Upper lobe of right lung (tissue), 1 donor: ENCODE data around the gene AMMECR1. TPM values are rescaled to one million over a fixed set of nuclear protein-coding genes. Genes with fewer than 3 reads are reported as not detected.

ENCODE experiments used
- ATAC-seq: fragments of 200-7000 bp; cut with Tn5 transposase; one replicate; pipeline ENCODE4 v1.9.1; 2020; ENCODE audit warnings: mild to moderate bottlenecking, moderate library complexity
- DNase-seq: peaks from one replicate; pipeline ENCODE4 v3.0.0-alpha.2; 2020
- H3K27ac ChIP-seq: fragments of 200-600 bp; one replicate; pipeline ENCODE4 v1.8.0; 2022
- H3K27me3 ChIP-seq: fragments of 200-600 bp; one replicate; pipeline ENCODE4 v1.8.0; 2022; ENCODE audit warnings: mild to moderate bottlenecking
- H3K36me3 ChIP-seq: fragments of 200-600 bp; one replicate; pipeline ENCODE4 v1.8.0; 2022
- H3K4me1 ChIP-seq: fragments of 200-600 bp; one replicate; pipeline ENCODE4 v1.8.0; 2022
- H3K4me3 ChIP-seq: fragments of 200-600 bp; one replicate; pipeline ENCODE4 v1.8.0; 2022; ENCODE audit warnings: mild to moderate bottlenecking
- H3K9me3 ChIP-seq: fragments of 200-600 bp; one replicate; pipeline ENCODE4 v1.8.0; 2022
- intact Hi-C: fragments of 100-400 bp; cut with DNase I; formaldehyde crosslinking; loops from one replicate; pipeline ENCODE4 v1.11.0; 2022
- total RNA-seq: library from RNA; stranded (reverse); fragmentation: NEBNext Ultra II Directional; extraction: Animal tissue kit (Norgen Biotek cat#: 25700); gene quantifications from one replicate; pipeline ENCODE4 v1.2.1, GENCODE V29; 2021
- TF ChIP-seq, protein P1 (sequence below): fragments of 200-600 bp; IDR thresholded peaks from one replicate; pipeline ENCODE4 v1.8.0; 2022; ENCODE audit warnings: antibody characterized with exemption
- donor health status: DM: no; HTN: yes; CAD: no; lungs with severe emphysema.

The AMMECR1 gene
- total RNA-seq, 1 donor from 2014 or later, result 6.1 TPM

DNA sequence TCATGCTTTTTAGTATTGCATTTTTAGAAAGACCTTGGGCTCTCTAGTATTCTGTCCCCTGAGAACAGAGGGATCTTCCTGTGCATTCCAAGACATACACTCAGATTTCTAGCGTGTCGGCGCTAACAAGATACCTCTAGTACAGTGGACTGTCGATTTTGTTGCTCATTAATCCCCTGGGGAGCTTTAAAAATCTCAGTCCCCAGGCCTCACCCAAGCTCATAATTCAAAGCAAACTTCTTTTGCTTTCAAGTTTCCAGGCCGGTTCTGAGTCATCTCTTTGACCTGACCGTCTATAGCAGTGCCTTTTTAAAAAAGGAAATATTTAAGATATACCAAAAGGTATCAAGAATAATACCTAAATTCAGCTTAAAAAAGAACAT lies 137.0 kb downstream of the AMMECR1 start:
- H3K27me3 ChIP-seq, result no peaks in the 10 kb centered on the region
- no peak for ATAC-seq
- H3K27ac ChIP-seq, result no peak overlapping the region
- H3K4me1 ChIP-seq, result no peaks in the 10 kb centered on the region
- no peaks in the 10 kb centered on the region for H3K9me3 ChIP-seq
- DNase-seq, result no peak
- no peak overlapping the region for H3K4me3 ChIP-seq
- no peaks in the 10 kb centered on the region for H3K36me3 ChIP-seq
- intact Hi-C loops, result no loop called here
- TF ChIP-seq, protein P1, sequence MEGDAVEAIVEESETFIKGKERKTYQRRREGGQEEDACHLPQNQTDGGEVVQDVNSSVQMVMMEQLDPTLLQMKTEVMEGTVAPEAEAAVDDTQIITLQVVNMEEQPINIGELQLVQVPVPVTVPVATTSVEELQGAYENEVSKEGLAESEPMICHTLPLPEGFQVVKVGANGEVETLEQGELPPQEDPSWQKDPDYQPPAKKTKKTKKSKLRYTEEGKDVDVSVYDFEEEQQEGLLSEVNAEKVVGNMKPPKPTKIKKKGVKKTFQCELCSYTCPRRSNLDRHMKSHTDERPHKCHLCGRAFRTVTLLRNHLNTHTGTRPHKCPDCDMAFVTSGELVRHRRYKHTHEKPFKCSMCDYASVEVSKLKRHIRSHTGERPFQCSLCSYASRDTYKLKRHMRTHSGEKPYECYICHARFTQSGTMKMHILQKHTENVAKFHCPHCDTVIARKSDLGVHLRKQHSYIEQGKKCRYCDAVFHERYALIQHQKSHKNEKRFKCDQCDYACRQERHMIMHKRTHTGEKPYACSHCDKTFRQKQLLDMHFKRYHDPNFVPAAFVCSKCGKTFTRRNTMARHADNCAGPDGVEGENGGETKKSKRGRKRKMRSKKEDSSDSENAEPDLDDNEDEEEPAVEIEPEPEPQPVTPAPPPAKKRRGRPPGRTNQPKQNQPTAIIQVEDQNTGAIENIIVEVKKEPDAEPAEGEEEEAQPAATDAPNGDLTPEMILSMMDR, result no peak

DNA sequence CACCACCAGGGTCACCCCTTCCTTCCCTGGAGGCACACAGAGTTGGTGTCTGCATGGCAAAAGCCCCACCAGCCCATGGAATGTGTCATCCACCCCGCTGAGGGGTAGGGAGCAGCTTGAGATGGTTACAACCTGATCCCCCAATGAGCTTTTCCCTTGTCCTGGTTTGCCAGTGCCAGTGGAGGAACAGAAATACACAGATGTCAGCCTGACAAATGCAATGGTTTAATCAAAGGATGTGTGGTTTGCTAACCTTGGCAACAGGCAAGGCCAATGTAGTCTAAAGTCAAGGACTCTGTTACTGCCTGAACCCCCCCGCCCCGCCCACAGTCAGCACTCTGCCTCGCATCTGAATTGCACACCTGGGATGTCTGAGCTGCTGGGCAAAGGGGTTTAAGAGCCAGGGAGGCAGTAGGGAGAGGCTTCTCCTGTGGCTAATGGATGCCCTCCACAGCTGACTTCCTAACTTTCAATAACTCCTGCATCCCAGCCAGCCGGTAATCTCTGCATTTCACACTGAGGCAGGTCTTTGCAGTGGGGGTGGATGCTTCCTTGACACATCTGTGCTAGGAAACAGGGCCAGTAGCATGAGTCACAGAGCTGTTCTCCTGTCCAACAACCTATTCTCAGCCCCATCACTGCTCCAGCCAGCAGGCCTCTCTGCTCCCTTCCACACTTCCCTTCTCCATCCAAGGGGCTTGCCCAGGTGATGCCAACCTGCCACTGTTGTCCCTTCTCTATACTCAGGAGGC lies 137.5 kb downstream of the AMMECR1 start:
- TF ChIP-seq, protein P1, result no peak
- DNase-seq, result no peak
- H3K9me3 ChIP-seq, result no peaks in the 10 kb centered on the region
- intact Hi-C loops, result no loop called here
- no peaks in the 10 kb centered on the region for H3K27me3 ChIP-seq
- H3K4me1 ChIP-seq, result no peaks in the 10 kb centered on the region
- no peak overlapping the region for H3K27ac ChIP-seq
- ATAC-seq, result no peak
- H3K36me3 ChIP-seq, result no peaks in the 10 kb centered on the region
- H3K4me3 ChIP-seq, result no peak overlapping the region

DNA sequence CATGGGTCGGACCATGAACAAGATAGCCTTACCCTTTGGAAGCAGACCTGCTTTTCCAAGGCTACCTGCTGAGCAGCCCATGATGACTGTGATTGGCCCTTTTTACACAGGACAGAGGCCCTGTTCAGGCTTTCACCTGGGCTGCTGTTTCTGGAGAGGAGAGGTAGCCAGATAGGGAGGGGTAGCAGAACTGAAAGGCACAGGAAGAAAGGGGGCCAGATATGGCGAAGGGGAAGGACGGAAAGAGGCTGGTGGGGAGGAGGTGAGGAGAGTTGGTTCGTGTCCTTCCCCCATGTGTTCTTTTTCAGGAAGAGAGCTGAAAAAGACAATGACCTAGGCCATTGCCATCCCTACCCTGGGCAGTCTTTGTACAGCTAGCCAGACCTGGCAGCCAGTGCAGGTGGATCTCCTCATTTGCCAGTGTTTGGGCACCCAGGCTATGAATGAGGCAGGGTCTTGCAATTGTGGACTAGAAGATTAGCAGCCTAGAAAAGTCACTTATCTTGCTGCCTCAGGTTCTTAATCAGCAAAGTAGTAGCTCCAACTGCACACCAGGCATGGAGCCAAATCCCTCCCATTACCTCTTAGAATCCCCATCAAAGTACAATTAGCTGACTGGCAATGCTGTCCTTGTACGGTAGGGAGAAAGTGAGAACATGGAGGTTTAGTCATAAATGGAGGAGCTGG lies 139.6 kb downstream of the AMMECR1 start:
- H3K4me1 ChIP-seq, result no peaks in the 10 kb centered on the region
- TF ChIP-seq, protein P1, result no peak

DNA sequence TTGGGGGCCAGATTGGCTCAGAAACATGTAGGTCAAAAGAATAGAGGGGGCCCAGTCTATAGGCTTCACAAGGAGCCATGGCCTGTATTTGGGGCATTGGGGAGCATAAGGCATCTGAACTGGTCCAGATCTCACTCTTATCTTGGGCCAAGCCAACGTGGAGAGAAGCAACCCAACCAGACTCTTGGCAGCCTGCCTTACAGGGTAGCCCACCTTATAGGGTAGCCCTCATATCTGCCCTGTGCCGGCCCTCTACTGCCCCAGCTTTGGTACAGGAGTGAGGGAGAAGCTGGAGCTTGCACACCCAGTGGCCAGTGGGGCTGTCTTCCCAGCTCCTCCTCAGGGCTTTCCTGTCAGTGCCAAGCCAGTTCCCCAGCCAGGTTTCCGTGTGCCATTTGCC lies 142.2 kb downstream of the AMMECR1 start:
- Histone ChIP-seq H3K4me1 (no peaks in the 10 kb centered on the region), H3K27ac (no peak overlapping the region), H3K9me3 (no peaks in the 10 kb centered on the region), H3K4me3 (no peak overlapping the region), H3K27me3 (no peaks in the 10 kb centered on the region), H3K36me3 (no peaks in the 10 kb centered on the region)
- no peak for ATAC-seq
- intact Hi-C loops, result no loop called here
- TF ChIP-seq, protein P1, result no peak
- no peak for DNase-seq

More for the DNA sequence above, 139.6 kb downstream of the AMMECR1 start:
- intact Hi-C loops, result no loop called here
- no peak overlapping the region for H3K27ac ChIP-seq
- no peaks in the 10 kb centered on the region for H3K9me3 ChIP-seq
- DNase-seq (no peak), ATAC-seq (no peak)
- H3K27me3 ChIP-seq, result no peaks in the 10 kb centered on the region
- no peak overlapping the region for H3K4me3 ChIP-seq
- no peaks in the 10 kb centered on the region for H3K36me3 ChIP-seq

DNA sequence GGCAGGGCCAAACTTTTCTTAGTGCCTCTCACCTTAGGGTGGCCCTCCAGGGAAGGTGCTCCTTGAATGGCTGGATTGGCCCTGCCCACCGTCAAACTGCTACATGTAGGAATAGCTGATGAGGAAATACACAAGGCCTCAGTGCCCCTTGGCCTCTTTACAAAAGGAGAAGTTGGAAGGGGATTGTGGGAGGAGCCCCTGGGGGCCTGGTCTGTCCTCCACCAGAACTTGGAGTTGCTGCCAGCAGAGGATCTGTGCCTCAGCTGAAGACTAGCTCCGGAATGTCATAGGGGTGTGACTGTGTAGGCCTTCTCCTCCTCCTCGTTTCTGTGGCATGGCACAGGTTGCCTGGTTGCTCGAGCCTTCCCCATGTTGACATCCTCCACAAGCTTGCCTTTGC lies 142.7 kb downstream of the AMMECR1 start:
- no peak overlapping the region for H3K4me3 ChIP-seq
- no peak overlapping the region for H3K27ac ChIP-seq
- H3K36me3 ChIP-seq, result no peaks in the 10 kb centered on the region
- no peaks in the 10 kb centered on the region for H3K4me1 ChIP-seq
- H3K9me3 ChIP-seq, result no peaks in the 10 kb centered on the region
- ATAC-seq, result peak; percentile 77
- DNase-seq, result peak; percentile 59
- TF ChIP-seq, protein P1, result no peak
- H3K27me3 ChIP-seq, result no peaks in the 10 kb centered on the region
- intact Hi-C loops, result no loop called here
